COLO668 (cell line): ENCODE measurements around the gene PBX2.
"Not testable (repeated sequence)": the region's sequence is repeated elsewhere in the genome, so short reads cannot be mapped to it uniquely, and the experiment has no call there.

Experiments
- DNase-seq: peaks from one replicate; lab custom pipeline; 2025; ENCODE audit not compliant: unreplicated experiment; lab: John Stamatoyannopoulos, UW

The PBX2 gene

GRCh38 chr6:32151863-32152768 lies 37.9 kb downstream of the PBX2 start, which contains the start of gene PRRT1:
TSS of gene PRRT1 (minus strand) at chr6:32151939. CDS start at chr6:32151827, 112 bp downstream.
- DNase-seq: no peak

- DNase-seq: no peak
Measured at GRCh38 chr6:32151181-32151862, 38.7 kb downstream of the PBX2 start.

GRCh38 chr6:32149932-32150870 lies 39.8 kb downstream of the PBX2 start:
- no peak for DNase-seq

GRCh38 chr6:32149092-32149755 lies 40.8 kb downstream of the PBX2 start:
- DNase-seq: no peak

GRCh38 chr6:32148289-32149091 lies 41.5 kb downstream of the PBX2 start:
- no peak for DNase-seq

- DNase-seq: no peak
Measured at GRCh38 chr6:32147401-32148132, 42.4 kb downstream of the PBX2 start.

- no peak for DNase-seq
Measured at GRCh38 chr6:32146687-32147086, 43.3 kb downstream of the PBX2 start.

- DNase-seq: no peak
Measured at GRCh38 chr6:32146287-32146686, 43.7 kb downstream of the PBX2 start.

GRCh38 chr6:32144238-32144637 lies 45.8 kb downstream of the PBX2 start:
- DNase-seq: not testable (repeated sequence)

GRCh38 chr6:32140420-32141046 lies 49.5 kb downstream of the PBX2 start:
- DNase-seq: no peak

GRCh38 chr6:32139590-32139989 lies 50.4 kb downstream of the PBX2 start:
- DNase-seq: no peak

- no peak for DNase-seq
Measured at GRCh38 chr6:32137454-32137853, 52.5 kb downstream of the PBX2 start.
